B cell (primary cell): ENCODE data around the gene TEDC2. TPM values are rescaled to one million over a fixed set of nuclear protein-coding genes. Genes with fewer than 3 reads are reported as not detected.

Experiments used
- ATAC-seq: fragments of 200-7000 bp; cut with Tn5 transposase; one replicate; pipeline ENCODE4 v1.10.0; 2021; ENCODE audit warnings: low read depth, mild to moderate bottlenecking, moderate number of reproducible peaks, moderate library complexity
- CTCF ChIA-PET: fragments of 350-600 bp; sonication (Branson Sonifier 250); formaldehyde crosslinking; loops from one replicate; lab custom pipeline; 2021; ENCODE audit warnings: antibody characterized with exemption, inconsistent platforms; lab: Charles Lee
- POLR2A ChIA-PET: fragments of 350-600 bp; sonication (Branson Sonifier 250); formaldehyde crosslinking; loops from one replicate; lab custom pipeline; 2021; ENCODE audit warnings: antibody characterized with exemption; lab: Charles Lee
- DNase-seq: peaks from one replicate; pipeline ENCODE4 v3.0.0; 2013
- H2AFZ ChIP-seq: 2 replicates; pipeline ENCODE4 v1.6.1; 2012; ENCODE audit warnings: mild to moderate bottlenecking, low read depth, low read length; ENCODE audit not compliant: insufficient read depth, poor library complexity, severe bottlenecking
- H3K27ac ChIP-seq, 2 donors: 1 replicate in 1 of 2; 2 replicates in 1 of 2; pipeline ENCODE4 v1.5.1; 2012 to 2013; ENCODE audit warnings: low read length in 2 of 2, mild to moderate bottlenecking in 2 of 2, moderate library complexity in 1 of 2
- H3K27me3 ChIP-seq, 4 experiments: fragments of 200-600 bp in 1 of 4; sonication (generic) in 1 of 4; replicated peaks in 1 of 4; 1 replicate in 2 of 4; 2 replicates in 2 of 4; pipeline versions ENCODE4 v1.6.1 to v1.7.0; 2013 to 2016; ENCODE audit warnings: low read length in 3 of 4, mild to moderate bottlenecking in 2 of 4, mixed read lengths in 1 of 4, moderate library complexity in 1 of 4; ENCODE audit not compliant: insufficient read depth in 4 of 4, control insufficient read depth in 3 of 4; ENCODE audit errors: control extremely low read depth in 1 of 4
- H3K36me3 ChIP-seq, 2 experiments: replicated peaks in 1 of 2; 1 replicate in 1 of 2; 2 replicates in 1 of 2; pipeline versions ENCODE4 v1.6.1 to v1.7.1; 2013; ENCODE audit warnings: low read length in 1 of 2; ENCODE audit not compliant: insufficient read depth in 2 of 2, control insufficient read depth in 1 of 2; ENCODE audit errors: control extremely low read depth in 1 of 2, extremely low read depth in 1 of 2
- H3K4me1 ChIP-seq, 2 donors: fragments of 200-600 bp in 1 of 2; sonication (generic) in 1 of 2; 1 replicate in 1 of 2; 2 replicates in 1 of 2; pipeline versions ENCODE4 v1.5.1 to v1.6.1; 2013 to 2017; ENCODE audit warnings: low read length in 2 of 2; ENCODE audit not compliant: control insufficient read depth in 2 of 2, insufficient read depth in 2 of 2
- H3K4me2 ChIP-seq: replicated peaks from 2 replicates; pipeline ENCODE3; 2012; ENCODE audit warnings: mild to moderate bottlenecking, low read depth, low read length; ENCODE audit not compliant: poor library complexity, severe bottlenecking
- H3K4me3 ChIP-seq, 5 experiments: fragments of 200-600 bp in 1 of 5; sonication (generic) in 1 of 5; 1 replicate in 3 of 5; 2 replicates in 2 of 5; pipeline versions ENCODE4 v1.5.1 to v1.7.0; 2011 to 2016; ENCODE audit warnings: low read length in 4 of 5, mild to moderate bottlenecking in 4 of 5, low read depth in 2 of 5, control low read depth in 1 of 5, moderate library complexity in 1 of 5; ENCODE audit not compliant: insufficient read depth in 1 of 5; ENCODE audit errors: control extremely low read depth in 1 of 5, extremely low read depth in 1 of 5
- H3K79me2 ChIP-seq: fragments of 200-600 bp; sonication (generic); one replicate; pipeline ENCODE4 v1.6.0; 2016; ENCODE audit warnings: low read length; ENCODE audit not compliant: control insufficient read depth, insufficient read depth
- H3K9ac ChIP-seq: fragments of 200-600 bp; sonication (generic); 2 replicates; pipeline ENCODE4 v1.6.1; 2017; ENCODE audit warnings: mild to moderate bottlenecking, low read length, moderate library complexity
- H3K9me3 ChIP-seq, 3 donors: one replicate each; pipeline versions ENCODE4 v1.6.1 to v1.7.1; 2013; ENCODE audit warnings: low read length in 2 of 3; ENCODE audit not compliant: control insufficient read depth in 2 of 3, insufficient read depth in 1 of 3; ENCODE audit errors: control extremely low read depth in 1 of 3
- H4K20me1 ChIP-seq: 2 replicates; pipeline ENCODE4 v1.6.0; 2012; ENCODE audit warnings: mild to moderate bottlenecking, low read length; ENCODE audit not compliant: insufficient read depth, control insufficient read depth, poor library complexity, severe bottlenecking
- H3K27ac Mint-ChIP-seq: one replicate; pipeline ENCODE4 v1.8.0; 2021; ENCODE audit warnings: mixed read lengths
- H3K27me3 Mint-ChIP-seq: one replicate; pipeline ENCODE4 v1.8.0; 2021; ENCODE audit warnings: mixed read lengths
- H3K4me1 Mint-ChIP-seq: one replicate; pipeline ENCODE4 v1.8.0; 2021; ENCODE audit warnings: mixed read lengths
- H3K4me3 Mint-ChIP-seq: one replicate; pipeline ENCODE4 v1.8.0; 2021; ENCODE audit warnings: mixed read lengths
- H3K9me3 Mint-ChIP-seq: one replicate; pipeline ENCODE4 v1.8.0; 2022; ENCODE audit warnings: mixed read lengths; ENCODE audit not compliant: insufficient read depth
- CTCF ChIP-seq: fragments of 200-600 bp; IDR thresholded peaks from one replicate; pipeline ENCODE4 v1.8.0; 2022; ENCODE audit warnings: antibody characterized with exemption, mild to moderate bottlenecking
- EZH2 ChIP-seq: IDR thresholded peaks from 2 replicates; pipeline ENCODE4 v1.6.1; 2012; ENCODE audit warnings: borderline replicate concordance, low read depth, mild to moderate bottlenecking, moderate library complexity, low read length; ENCODE audit not compliant: insufficient read depth, poor library complexity, severe bottlenecking
- WGBS: methylation state at CpG from one replicate; pipeline ENCODE4 v1.1.5; 2013; ENCODE audit warnings: missing lambda C conversion rate; ENCODE audit not compliant: insufficient coverage; 5-methylcytosine and 5-hydroxymethylcytosine counted together
- intact Hi-C: fragments of 100-400 bp; cut with micrococcal nuclease; formaldehyde crosslinking; loops from one replicate; pipeline ENCODE4 v1.10.0; 2022
- polyA plus RNA-seq: library from polyadenylated mRNA; depleted of rRNA; stranded (reverse); fragments of >200 nt; gene quantifications from 2 replicates; pipeline ENCODE4 v1.2.3, GENCODE V29; 2012
- total RNA-seq, 2 donors: library from RNA; stranded (reverse); fragments of 120-200 nt in 1 of 2; gene quantifications; 1 replicate in 1 of 2; 2 replicates in 1 of 2; pipeline versions ENCODE4 v1.2.3 to v1.2.4, GENCODE V29; 2013 to 2022

TEDC2 gene
- total and polyA plus RNA-seq, 2 donors (not counting 1 experiment from before 2014, with no cell fraction given): 1.1 to 2.9 TPM

GRCh38 chr16:2500918-2501750, 41.2 kb downstream of the TEDC2 start:
- intact Hi-C loops: loop anchor here (10.0 kb wide), 1 partner anchor 476 kb away; the partner anchor contains the start of gene NHERF2
- Mint-ChIP-seq H3K9me3 (no peaks in the 10 kb centered on the region), H3K4me1 (peaks cover 11% of the 10 kb centered on the region), H3K4me3 (no peak overlapping the region), H3K27ac (no peak overlapping the region), H3K27me3 (no peaks in the 10 kb centered on the region)
- TF ChIP-seq CTCF: peak; percentile 99
- no peak for TF ChIP-seq EZH2
- Histone ChIP-seq H3K9ac (no peak overlapping the region), H4K20me1 (no peaks in the 10 kb centered on the region), H3K9me3 (no peaks in the 10 kb centered on the region), H3K36me3 (peaks cover 0 to 4% of the 10 kb centered on the region in 2 experiments), H3K27ac (no peak overlapping the region), H3K4me2 (peak overlapping the region; percentile 26), H2AFZ (no peak overlapping the region), H3K79me2 (peaks cover 22% of the 10 kb centered on the region), H3K4me1 (peaks cover 0 to 8% of the 10 kb centered on the region in 2 donors), H3K4me3 (no peak overlapping the region), H3K27me3 (no peaks in the 10 kb centered on the region)
- CTCF ChIA-PET: interaction anchor here (0.6 to 3.0 kb wide), 25 partner anchors 9 to 501 kb away, joined by 3 to 41 read pairs (median 5); partner anchors contain the start of genes ABCA3, AMDHD2, ATP6V0C and CEMP1
- WGBS: 51% methylated on average over 21 of the region's 23 CpGs
- DNase-seq: peak; percentile 86
- peak; percentile 97 for ATAC-seq
- POLR2A ChIA-PET: interaction anchor here (1.3 kb wide), 1 partner anchor 307 kb away, joined by 3 read pairs; no protein-coding TSS in a partner anchor
